Activated T-cell treated with anti-CD3 and anti-CD28 coated beads, Interleukin-2, amount 50 U/mL, for 72 hours (primary cell): ENCODE results near the gene PPFIA1. TPM values are rescaled to one million over a fixed set of nuclear protein-coding genes. Genes with fewer than 3 reads are reported as not detected.

Experiments used
- ATAC-seq, 2 donors: fragments of 150-1000 bp; cut with Tn5 transposase; replicated peaks in 1 of 2; 2 replicates each; pipeline ENCODE4 v1.10.0; 2021; ENCODE audit warnings: moderate library complexity in 2 of 2, mild to moderate bottlenecking in 1 of 2
- DNase-seq, 2 donors: peaks; one replicate each; pipeline ENCODE4 v3.0.0; 2021 to 2022; ENCODE audit warnings: mixed read lengths in 1 of 2
- H3K27ac Mint-ChIP-seq: one replicate; pipeline ENCODE4 v1.8.0; 2022; ENCODE audit warnings: mild to moderate bottlenecking, moderate library complexity, mixed read lengths
- H3K27me3 Mint-ChIP-seq: one replicate; pipeline ENCODE4 v1.8.0; 2022; ENCODE audit warnings: low read depth, mixed read lengths
- H3K36me3 Mint-ChIP-seq, 2 donors: one replicate each; pipeline ENCODE4 v1.8.0; 2022; ENCODE audit warnings: mixed read lengths in 2 of 2, mild to moderate bottlenecking in 1 of 2; ENCODE audit not compliant: insufficient read depth in 2 of 2
- H3K4me1 Mint-ChIP-seq: one replicate; pipeline ENCODE4 v1.8.0; 2022; ENCODE audit warnings: low read depth, mixed read lengths
- H3K4me3 Mint-ChIP-seq, 2 donors: one replicate each; pipeline ENCODE4 v1.8.0; 2022; ENCODE audit warnings: mild to moderate bottlenecking in 2 of 2, mixed read lengths in 2 of 2, moderate library complexity in 2 of 2
- H3K9me3 Mint-ChIP-seq, 2 donors: one replicate each; pipeline ENCODE4 v1.8.0; 2022; ENCODE audit warnings: mixed read lengths in 2 of 2
- total RNA-seq, 2 donors: library from RNA; stranded (reverse); gene quantifications; one replicate each; pipeline ENCODE4 v1.2.3, GENCODE V29; 2022

Gene PPFIA1
- total RNA-seq, result 10 to 100 TPM; 40.4 to 44.6 TPM

DNA sequence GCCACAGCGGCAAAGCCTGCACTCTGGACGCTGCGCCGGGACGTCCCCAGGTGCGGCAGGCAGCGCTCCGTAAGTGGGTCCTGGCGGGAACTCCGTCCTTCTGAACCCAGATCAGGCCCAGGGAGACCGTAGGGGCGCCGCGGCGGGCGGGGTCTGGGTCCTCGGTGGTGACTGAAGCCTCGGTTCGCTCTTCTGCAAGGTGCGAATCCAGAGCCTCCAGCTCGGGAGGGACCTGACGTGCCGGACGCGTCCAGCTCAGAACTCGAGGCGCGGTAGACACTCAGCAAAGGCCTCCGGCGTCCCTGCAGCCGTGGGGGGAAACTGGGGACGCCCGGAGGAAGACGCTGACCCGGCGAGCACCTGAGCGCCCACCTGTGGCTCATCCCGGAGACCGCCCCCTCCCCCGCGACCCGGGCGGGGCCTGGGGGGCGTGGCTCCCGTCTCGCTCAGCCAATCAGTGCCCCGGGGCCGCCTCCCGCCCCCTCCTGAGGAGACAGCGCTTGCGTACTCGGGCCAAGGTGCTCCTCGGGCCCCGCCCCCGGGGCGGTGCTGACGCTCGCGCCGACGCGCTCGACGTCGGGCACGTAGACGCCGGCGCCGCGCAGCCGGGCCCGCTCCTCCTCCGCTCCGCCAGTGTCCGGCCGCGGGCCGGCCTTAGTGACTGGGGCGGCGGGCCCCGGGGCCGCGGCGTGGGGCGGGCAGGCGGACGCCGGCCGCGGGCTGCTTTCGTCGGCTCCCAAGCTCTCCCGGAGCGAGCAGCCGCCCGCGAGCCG lies at the start of gene PPFIA1:
PPFIA1 (plus strand) TSS at position 587 of the 773 bp plus-strand sequence. CDS start 1,483 bp downstream, outside the sequence.
- Mint-ChIP-seq H3K36me3 (peaks cover 0 to 12% of the 10 kb centered on the region in 2 donors), H3K27me3 (peaks cover 12% of the 10 kb centered on the region), H3K4me1 (peaks cover 48% of the 10 kb centered on the region), H3K27ac (peak within 1 kb of the TSS; percentile 90), H3K9me3 (no peaks in the 10 kb centered on the region), H3K4me3 (peak within 1 kb of the TSS; percentile 95 to 96)
- peak; percentile 93 to 96 for ATAC-seq
- DNase-seq, result peak; percentile 96 to 98

DNA sequence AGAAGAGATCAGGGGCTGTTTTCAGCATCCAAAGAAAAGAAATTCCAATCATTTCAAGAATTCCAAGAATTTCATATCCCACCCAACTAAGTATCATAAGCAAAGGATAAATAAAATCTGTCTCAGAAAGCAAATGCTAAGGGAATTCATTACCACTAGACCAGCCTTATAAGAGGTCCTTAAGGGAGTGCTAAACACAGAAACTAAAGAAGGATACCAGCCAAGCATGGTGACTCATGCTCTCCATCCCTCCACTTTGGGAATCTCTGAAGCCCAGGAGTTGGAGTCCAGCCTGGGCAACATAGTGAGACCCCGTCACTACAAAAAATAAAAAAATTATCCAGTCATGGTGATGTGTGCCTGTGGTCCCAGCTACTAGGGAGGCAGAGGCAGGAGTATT lies 49.6 kb upstream of the PPFIA1 start:
- ATAC-seq, result no peak
- no peaks in the 10 kb centered on the region for H3K9me3 Mint-ChIP-seq
- H3K4me1 Mint-ChIP-seq, result no peaks in the 10 kb centered on the region

GRCh38 chr11:70225681-70226177 lies 44.8 kb upstream of the PPFIA1 start:
- Mint-ChIP-seq H3K4me3 (no peak overlapping the region), H3K36me3 (no peaks in the 10 kb centered on the region), H3K9me3 (no peaks in the 10 kb centered on the region), H3K27ac (no peak overlapping the region), H3K4me1 (no peaks in the 10 kb centered on the region), H3K27me3 (no peaks in the 10 kb centered on the region)
- DNase-seq, result no peak
- ATAC-seq, result no peak

More for the DNA sequence above, 49.6 kb upstream of the PPFIA1 start:
- Mint-ChIP-seq H3K27ac (no peak overlapping the region), H3K27me3 (peaks cover 9% of the 10 kb centered on the region), H3K4me3 (no peak overlapping the region), H3K36me3 (no peaks in the 10 kb centered on the region)
- no peak for DNase-seq

GRCh38 chr11:70226183-70226582 lies 44.3 kb upstream of the PPFIA1 start:
- Mint-ChIP-seq H3K4me1 (no peaks in the 10 kb centered on the region), H3K4me3 (no peak overlapping the region), H3K9me3 (no peaks in the 10 kb centered on the region), H3K27ac (no peak overlapping the region), H3K27me3 (no peaks in the 10 kb centered on the region), H3K36me3 (no peaks in the 10 kb centered on the region)
- ATAC-seq (no peak), DNase-seq (no peak)

GRCh38 chr11:70226967-70227366 lies 43.5 kb upstream of the PPFIA1 start:
- Mint-ChIP-seq H3K27me3 (no peaks in the 10 kb centered on the region), H3K4me1 (no peaks in the 10 kb centered on the region), H3K4me3 (no peak overlapping the region), H3K27ac (no peak overlapping the region), H3K9me3 (no peaks in the 10 kb centered on the region), H3K36me3 (no peaks in the 10 kb centered on the region)
- ATAC-seq (no peak), DNase-seq (peak in 1 of 2 donors; percentile 8)

- Mint-ChIP-seq H3K9me3 (no peaks in the 10 kb centered on the region), H3K4me3 (no peak overlapping the region), H3K27ac (no peak overlapping the region), H3K4me1 (peaks cover 5% of the 10 kb centered on the region), H3K27me3 (no peaks in the 10 kb centered on the region), H3K36me3 (no peaks in the 10 kb centered on the region)
- no peak for DNase-seq
- ATAC-seq, result no peak
These were observed 40.8 kb upstream of the PPFIA1 start for GRCh38 chr11:70229737-70230136.

DNA sequence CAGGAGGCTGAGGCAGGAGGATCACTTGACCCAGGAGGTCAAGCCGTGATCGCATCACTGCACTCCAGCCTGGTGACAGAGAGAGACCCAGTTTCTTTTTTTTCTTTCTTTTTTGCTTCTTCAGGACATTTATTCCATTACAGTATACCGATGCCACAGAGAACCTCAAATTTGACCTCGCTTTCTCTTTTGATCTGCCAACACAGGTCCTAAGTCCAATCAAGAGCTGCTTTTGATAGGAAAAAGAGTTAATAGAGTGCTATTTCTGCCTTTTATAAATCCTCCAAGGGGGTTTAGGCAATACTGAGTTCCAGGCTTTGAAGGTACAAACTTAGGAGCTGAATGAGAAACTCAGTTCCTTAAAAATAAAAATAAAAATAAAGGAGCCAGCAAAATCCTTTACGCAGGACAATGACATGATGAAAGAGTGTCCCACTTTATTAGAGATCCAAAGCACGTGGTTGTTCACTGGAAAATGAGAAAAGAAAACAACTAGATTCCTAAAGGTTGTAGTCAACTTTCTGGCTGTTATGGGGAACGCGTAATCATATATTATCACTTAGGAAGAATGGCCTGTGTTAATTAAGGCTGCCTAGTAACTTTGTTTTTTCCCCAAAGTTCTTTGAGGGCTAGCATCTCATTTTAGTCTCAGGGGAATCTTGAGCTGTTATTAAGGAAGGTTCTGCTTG lies 40.2 kb upstream of the PPFIA1 start:
- ATAC-seq, result no peak
- no peaks in the 10 kb centered on the region for H3K36me3 Mint-ChIP-seq
- no peaks in the 10 kb centered on the region for H3K9me3 Mint-ChIP-seq
- no peak for DNase-seq
- no peaks in the 10 kb centered on the region for H3K27me3 Mint-ChIP-seq
- H3K27ac Mint-ChIP-seq, result no peak overlapping the region
- no peak overlapping the region for H3K4me3 Mint-ChIP-seq
- H3K4me1 Mint-ChIP-seq, result peaks cover 5% of the 10 kb centered on the region

- Mint-ChIP-seq H3K27ac (no peak overlapping the region), H3K4me3 (no peak overlapping the region), H3K9me3 (no peaks in the 10 kb centered on the region), H3K27me3 (no peaks in the 10 kb centered on the region), H3K4me1 (peaks cover 5% of the 10 kb centered on the region), H3K36me3 (no peaks in the 10 kb centered on the region)
- ATAC-seq, result no peak
- DNase-seq, result no peak
These were observed 39.4 kb upstream of the PPFIA1 start for GRCh38 chr11:70230840-70231710.

DNA sequence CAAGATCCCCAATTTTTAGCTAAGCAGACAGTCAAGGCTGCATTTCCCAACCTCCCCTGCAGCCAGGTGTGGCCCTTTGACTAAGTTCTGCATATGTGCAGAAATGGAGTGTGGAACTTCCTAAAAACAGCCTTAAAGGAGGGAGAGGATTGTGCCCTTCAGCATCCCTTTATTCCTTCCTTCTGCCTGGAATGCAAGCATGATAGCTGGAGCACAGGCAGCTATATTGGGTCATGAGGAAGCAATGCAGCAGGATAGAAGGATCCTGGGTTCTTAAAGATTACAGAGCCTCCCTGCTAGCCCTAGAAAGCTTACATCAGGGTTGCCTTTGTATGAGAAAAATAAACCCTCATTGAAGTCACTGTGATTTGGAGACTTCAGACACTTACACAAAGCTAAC lies 37.5 kb upstream of the PPFIA1 start:
- DNase-seq (no peak), ATAC-seq (no peak)
- H3K27me3 Mint-ChIP-seq, result no peaks in the 10 kb centered on the region
- H3K36me3 Mint-ChIP-seq, result no peaks in the 10 kb centered on the region
- no peak overlapping the region for H3K27ac Mint-ChIP-seq
- peaks cover 5% of the 10 kb centered on the region for H3K4me1 Mint-ChIP-seq
- no peak overlapping the region for H3K4me3 Mint-ChIP-seq
- no peaks in the 10 kb centered on the region for H3K9me3 Mint-ChIP-seq

- DNase-seq (no peak), ATAC-seq (peak; percentile 51 to 84)
- no peaks in the 10 kb centered on the region for H3K36me3 Mint-ChIP-seq
- H3K27me3 Mint-ChIP-seq, result no peaks in the 10 kb centered on the region
- peaks cover 5% of the 10 kb centered on the region for H3K4me1 Mint-ChIP-seq
- no peaks in the 10 kb centered on the region for H3K9me3 Mint-ChIP-seq
- H3K4me3 Mint-ChIP-seq, result no peak overlapping the region
- H3K27ac Mint-ChIP-seq, result no peak overlapping the region
These were observed 37.0 kb upstream of the PPFIA1 start for GRCh38 chr11:70233511-70233934.

DNA sequence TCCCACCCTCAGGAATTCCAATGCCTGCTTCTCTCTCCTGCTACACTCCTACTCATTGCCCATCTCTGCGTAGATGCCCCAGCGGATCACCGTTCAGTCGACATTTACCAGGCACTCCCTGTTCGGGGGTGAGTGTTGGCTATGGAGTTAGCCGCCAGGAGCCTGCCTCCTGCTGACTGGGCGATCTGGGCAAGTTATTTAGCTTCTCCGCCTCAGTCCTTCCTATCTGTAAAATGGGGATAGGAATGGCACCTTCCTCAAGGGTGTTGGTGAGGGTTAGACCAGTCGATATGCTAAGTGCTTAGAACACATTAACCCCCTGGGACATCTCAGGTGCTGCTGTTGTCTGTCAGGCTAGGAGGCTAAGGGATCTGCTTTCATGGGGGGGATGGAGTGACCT lies 36.5 kb upstream of the PPFIA1 start:
- peaks cover 5% of the 10 kb centered on the region for H3K4me1 Mint-ChIP-seq
- H3K27ac Mint-ChIP-seq, result no peak overlapping the region
- no peaks in the 10 kb centered on the region for H3K27me3 Mint-ChIP-seq
- ATAC-seq, result no peak
- H3K4me3 Mint-ChIP-seq, result no peak overlapping the region
- no peaks in the 10 kb centered on the region for H3K9me3 Mint-ChIP-seq
- no peak for DNase-seq
- no peaks in the 10 kb centered on the region for H3K36me3 Mint-ChIP-seq

DNA sequence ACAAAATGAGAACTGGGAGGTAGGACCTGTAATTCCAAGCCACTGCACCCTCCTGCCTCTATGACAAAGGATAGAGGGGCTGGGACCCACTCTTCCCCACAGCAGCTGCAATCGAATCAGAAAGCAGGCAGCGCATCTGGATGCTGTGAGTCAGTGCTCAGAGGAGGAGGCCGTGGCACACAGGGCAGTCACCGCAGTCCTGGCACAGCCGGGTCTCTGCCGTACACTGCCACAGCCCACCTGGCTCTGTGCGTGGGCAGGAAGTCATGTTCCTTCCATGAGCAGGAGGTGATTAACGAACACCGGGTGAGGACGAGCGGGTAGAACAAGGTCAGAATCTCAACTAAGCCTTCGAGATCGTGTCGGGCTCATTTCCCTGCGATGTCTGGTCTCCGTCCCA lies 30.2 kb upstream of the PPFIA1 start:
- Mint-ChIP-seq H3K27me3 (peaks cover 13% of the 10 kb centered on the region), H3K4me1 (no peaks in the 10 kb centered on the region), H3K4me3 (no peak overlapping the region), H3K36me3 (no peaks in the 10 kb centered on the region), H3K9me3 (no peaks in the 10 kb centered on the region), H3K27ac (no peak overlapping the region)
- ATAC-seq (no peak), DNase-seq (no peak)

DNA sequence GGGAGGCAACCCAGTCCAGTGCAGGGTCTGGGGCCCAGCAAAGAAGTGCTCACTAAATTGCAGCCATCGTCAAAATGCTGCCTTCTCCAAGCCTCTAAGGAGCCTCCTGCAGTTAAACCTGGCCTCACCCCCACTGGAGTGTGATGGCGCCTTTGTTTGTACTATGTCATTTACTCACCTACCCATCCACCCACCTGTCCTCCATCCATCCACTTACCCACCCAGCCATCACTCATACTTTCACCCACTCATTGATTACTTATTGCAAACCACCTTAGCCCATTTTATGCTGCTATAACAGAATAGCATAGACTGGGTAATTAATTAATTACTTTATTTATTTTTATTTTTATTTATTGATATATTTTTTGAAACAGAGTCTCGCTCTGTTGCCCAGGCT lies 28.8 kb upstream of the PPFIA1 start:
- ATAC-seq (no peak), DNase-seq (no peak)

More for the DNA sequence above, 28.8 kb upstream of the PPFIA1 start:
- Mint-ChIP-seq H3K27me3 (peaks cover 13% of the 10 kb centered on the region), H3K4me3 (no peak overlapping the region), H3K27ac (no peak overlapping the region), H3K9me3 (no peaks in the 10 kb centered on the region), H3K36me3 (no peaks in the 10 kb centered on the region), H3K4me1 (peaks cover 1% of the 10 kb centered on the region)
